WTC11 (cell line): ENCODE measurements around the gene CLSTN2.

ENCODE experiments used
- E2F5 ChIP-seq: sonication (generic); formaldehyde crosslinking; IDR thresholded peaks from 2 replicates; pipeline ENCODE4 v1.8.1; 2022; ENCODE audit warnings: mild to moderate bottlenecking, moderate library complexity, missing genetic modification reagents
- KAT7 ChIP-seq: sonication (generic); formaldehyde crosslinking; IDR thresholded peaks from 2 replicates; pipeline ENCODE4 v1.8.1; 2023; ENCODE audit warnings: missing genetic modification reagents, mild to moderate bottlenecking, borderline replicate concordance
- MYBL2 ChIP-seq: sonication (generic); formaldehyde crosslinking; IDR thresholded peaks from 2 replicates; pipeline ENCODE4 v1.8.1; 2023; ENCODE audit warnings: mild to moderate bottlenecking, moderate library complexity, missing genetic modification reagents
- NFATC4 ChIP-seq: fragments of 250-450 bp; sonication (Bioruptor Pico); IDR thresholded peaks from 2 replicates; pipeline ENCODE4 v1.9.0; 2021; ENCODE audit warnings: mild to moderate bottlenecking
- NFE2L1 ChIP-seq: sonication (generic); formaldehyde crosslinking; IDR thresholded peaks from 2 replicates; pipeline ENCODE4 v1.8.1; 2023; ENCODE audit warnings: missing genetic modification reagents
- NFYB ChIP-seq: sonication (generic); formaldehyde crosslinking; conservative IDR thresholded peaks from 2 replicates; pipeline ENCODE4 v1.8.0; 2022; ENCODE audit warnings: low read depth, missing genetic modification reagents
- SP1 ChIP-seq: sonication (generic); formaldehyde crosslinking; conservative IDR thresholded peaks from 2 replicates; pipeline ENCODE4 v1.8.1; 2022; ENCODE audit warnings: missing genetic modification reagents
- TEAD1 ChIP-seq: sonication (generic); formaldehyde crosslinking; IDR thresholded peaks from 2 replicates; pipeline ENCODE4 v1.8.0; 2022; ENCODE audit warnings: mild to moderate bottlenecking, missing genetic modification reagents
- ZNF532 ChIP-seq: fragments of 250-450 bp; sonication (Bioruptor Pico); IDR thresholded peaks from 2 replicates; pipeline ENCODE4 v1.9.0; 2021; ENCODE audit warnings: mild to moderate bottlenecking, borderline replicate concordance
- TF ChIP-seq, protein P1 (sequence below): fragments of 200-600 bp; IDR thresholded peaks from 2 replicates; pipeline ENCODE4 v1.8.0; 2022; ENCODE audit warnings: antibody characterized with exemption
- TF ChIP-seq, protein P2 (sequence below): sonication (generic); formaldehyde crosslinking; IDR thresholded peaks from 2 replicates; pipeline ENCODE4 v1.8.1; 2022; ENCODE audit warnings: mild to moderate bottlenecking, missing genetic modification reagents, moderate library complexity, borderline replicate concordance
- TF ChIP-seq, protein P3 (sequence below): sonication (generic); formaldehyde crosslinking; IDR thresholded peaks from 2 replicates; pipeline ENCODE4 v1.8.0; 2022; ENCODE audit warnings: mild to moderate bottlenecking, missing genetic modification reagents
- TF ChIP-seq, protein P4 (sequence below): sonication (generic); formaldehyde crosslinking; IDR thresholded peaks from 2 replicates; pipeline ENCODE4 v1.8.1; 2023; ENCODE audit warnings: mild to moderate bottlenecking, moderate library complexity, missing genetic modification reagents

DNA sequence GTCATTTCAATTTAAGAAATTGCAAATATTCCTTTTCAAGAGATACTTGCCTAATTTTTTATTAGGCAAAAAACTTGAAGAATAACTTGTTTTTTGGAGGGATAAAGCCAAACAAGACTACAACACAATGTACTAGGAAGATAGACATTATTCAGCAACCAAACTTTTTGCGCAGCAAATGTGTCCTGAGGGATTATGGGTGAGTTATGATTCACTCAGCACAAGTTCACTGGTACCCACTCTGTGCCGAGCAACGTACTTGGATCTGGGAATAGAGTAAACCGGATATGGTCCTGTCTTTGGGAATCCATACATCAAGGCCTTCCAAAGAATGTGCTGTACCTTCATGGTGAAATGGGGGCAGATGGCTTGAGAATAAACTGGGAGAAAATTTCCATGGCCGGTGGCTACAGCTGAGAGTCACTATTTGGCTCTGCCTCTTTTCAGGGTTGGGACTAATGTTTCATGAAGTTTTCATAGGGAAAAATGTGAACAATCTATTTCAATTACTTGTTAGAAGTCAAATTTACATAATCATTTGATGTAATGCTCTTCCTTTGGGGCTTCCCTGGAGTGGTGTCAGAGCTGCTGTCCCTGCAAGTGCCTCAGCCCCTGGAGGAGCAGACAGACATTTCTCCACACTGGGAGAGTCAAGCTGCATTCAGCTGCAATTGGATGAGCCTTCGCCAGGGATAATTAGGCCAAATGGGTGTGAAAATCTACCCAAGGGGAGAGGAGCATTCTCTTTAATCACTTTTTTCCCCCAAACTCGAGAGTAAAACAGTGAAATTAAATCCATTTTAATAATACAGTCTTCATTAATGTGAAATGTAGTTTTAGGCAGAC lies 315.2 kb downstream of the CLSTN2 start:
- TF ChIP-seq E2F5 = no peak
- TF ChIP-seq, protein P1, sequence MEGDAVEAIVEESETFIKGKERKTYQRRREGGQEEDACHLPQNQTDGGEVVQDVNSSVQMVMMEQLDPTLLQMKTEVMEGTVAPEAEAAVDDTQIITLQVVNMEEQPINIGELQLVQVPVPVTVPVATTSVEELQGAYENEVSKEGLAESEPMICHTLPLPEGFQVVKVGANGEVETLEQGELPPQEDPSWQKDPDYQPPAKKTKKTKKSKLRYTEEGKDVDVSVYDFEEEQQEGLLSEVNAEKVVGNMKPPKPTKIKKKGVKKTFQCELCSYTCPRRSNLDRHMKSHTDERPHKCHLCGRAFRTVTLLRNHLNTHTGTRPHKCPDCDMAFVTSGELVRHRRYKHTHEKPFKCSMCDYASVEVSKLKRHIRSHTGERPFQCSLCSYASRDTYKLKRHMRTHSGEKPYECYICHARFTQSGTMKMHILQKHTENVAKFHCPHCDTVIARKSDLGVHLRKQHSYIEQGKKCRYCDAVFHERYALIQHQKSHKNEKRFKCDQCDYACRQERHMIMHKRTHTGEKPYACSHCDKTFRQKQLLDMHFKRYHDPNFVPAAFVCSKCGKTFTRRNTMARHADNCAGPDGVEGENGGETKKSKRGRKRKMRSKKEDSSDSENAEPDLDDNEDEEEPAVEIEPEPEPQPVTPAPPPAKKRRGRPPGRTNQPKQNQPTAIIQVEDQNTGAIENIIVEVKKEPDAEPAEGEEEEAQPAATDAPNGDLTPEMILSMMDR = no peak
- no peak for TF ChIP-seq NFYB (CRISPR knock-in tag)
- TF ChIP-seq NFATC4 = no peak
- no peak for TF ChIP-seq ZNF532 (CRISPR knock-in tag)
- TF ChIP-seq, protein P2, sequence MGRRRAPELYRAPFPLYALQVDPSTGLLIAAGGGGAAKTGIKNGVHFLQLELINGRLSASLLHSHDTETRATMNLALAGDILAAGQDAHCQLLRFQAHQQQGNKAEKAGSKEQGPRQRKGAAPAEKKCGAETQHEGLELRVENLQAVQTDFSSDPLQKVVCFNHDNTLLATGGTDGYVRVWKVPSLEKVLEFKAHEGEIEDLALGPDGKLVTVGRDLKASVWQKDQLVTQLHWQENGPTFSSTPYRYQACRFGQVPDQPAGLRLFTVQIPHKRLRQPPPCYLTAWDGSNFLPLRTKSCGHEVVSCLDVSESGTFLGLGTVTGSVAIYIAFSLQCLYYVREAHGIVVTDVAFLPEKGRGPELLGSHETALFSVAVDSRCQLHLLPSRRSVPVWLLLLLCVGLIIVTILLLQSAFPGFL (CRISPR knock-in tag) = no peak
- no peak for TF ChIP-seq TEAD1
- TF ChIP-seq, protein P3, sequence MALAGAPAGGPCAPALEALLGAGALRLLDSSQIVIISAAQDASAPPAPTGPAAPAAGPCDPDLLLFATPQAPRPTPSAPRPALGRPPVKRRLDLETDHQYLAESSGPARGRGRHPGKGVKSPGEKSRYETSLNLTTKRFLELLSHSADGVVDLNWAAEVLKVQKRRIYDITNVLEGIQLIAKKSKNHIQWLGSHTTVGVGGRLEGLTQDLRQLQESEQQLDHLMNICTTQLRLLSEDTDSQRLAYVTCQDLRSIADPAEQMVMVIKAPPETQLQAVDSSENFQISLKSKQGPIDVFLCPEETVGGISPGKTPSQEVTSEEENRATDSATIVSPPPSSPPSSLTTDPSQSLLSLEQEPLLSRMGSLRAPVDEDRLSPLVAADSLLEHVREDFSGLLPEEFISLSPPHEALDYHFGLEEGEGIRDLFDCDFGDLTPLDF = no peak
- no peak for TF ChIP-seq MYBL2 (CRISPR knock-in tag)
- TF ChIP-seq NFE2L1 (CRISPR knock-in tag) = no peak
- TF ChIP-seq, protein P4, sequence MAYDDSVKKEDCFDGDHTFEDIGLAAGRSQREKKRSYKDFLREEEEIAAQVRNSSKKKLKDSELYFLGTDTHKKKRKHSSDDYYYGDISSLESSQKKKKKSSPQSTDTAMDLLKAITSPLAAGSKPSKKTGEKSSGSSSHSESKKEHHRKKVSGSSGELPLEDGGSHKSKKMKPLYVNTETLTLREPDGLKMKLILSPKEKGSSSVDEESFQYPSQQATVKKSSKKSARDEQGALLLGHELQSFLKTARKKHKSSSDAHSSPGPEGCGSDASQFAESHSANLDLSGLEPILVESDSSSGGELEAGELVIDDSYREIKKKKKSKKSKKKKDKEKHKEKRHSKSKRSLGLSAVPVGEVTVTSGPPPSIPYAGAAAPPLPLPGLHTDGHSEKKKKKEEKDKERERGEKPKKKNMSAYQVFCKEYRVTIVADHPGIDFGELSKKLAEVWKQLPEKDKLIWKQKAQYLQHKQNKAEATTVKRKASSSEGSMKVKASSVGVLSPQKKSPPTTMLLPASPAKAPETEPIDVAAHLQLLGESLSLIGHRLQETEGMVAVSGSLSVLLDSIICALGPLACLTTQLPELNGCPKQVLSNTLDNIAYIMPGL = no peak
- TF ChIP-seq SP1 (CRISPR knock-in tag) = no peak
- TF ChIP-seq KAT7 = no peak
